GM21447 (cell line): Measurements from ENCODE around the gene MAVS.
"Not testable (repeated sequence)": the region's sequence is repeated elsewhere in the genome, so short reads cannot be mapped to it uniquely, and the experiment has no call there.

Experiments
- ATAC-seq: cut with Tn5 transposase; IDR thresholded peaks from one replicate; pipeline ENCODE4 v1.9.1; 2021; ENCODE audit not compliant: unreplicated experiment

Gene MAVS

GRCh38 chr20:3847429-3847940, 851 bp downstream of the MAVS start:
- ATAC-seq, result no peak

GRCh38 chr20:3848565-3848964, 1.9 kb downstream of the MAVS start:
- no peak for ATAC-seq

DNA sequence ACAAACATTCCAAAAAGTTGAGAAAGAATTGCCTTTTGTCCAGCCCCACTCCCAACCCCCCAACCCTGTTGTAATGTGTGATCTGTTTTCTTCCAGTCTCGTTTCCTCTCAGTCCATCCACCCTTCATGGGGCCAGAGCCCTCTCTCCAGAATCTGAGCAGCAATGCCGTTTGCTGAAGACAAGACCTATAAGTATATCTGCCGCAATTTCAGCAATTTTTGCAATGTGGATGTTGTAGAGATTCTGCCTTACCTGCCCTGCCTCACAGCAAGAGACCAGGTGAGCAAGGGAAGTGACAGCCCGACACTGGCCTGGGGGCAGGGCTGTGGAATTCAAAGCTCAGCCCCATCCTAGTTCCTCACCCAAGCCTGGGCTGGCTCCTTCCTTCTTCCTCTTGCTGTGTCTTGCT, 7.8 kb downstream of the MAVS start:
- ATAC-seq, result no peak

DNA sequence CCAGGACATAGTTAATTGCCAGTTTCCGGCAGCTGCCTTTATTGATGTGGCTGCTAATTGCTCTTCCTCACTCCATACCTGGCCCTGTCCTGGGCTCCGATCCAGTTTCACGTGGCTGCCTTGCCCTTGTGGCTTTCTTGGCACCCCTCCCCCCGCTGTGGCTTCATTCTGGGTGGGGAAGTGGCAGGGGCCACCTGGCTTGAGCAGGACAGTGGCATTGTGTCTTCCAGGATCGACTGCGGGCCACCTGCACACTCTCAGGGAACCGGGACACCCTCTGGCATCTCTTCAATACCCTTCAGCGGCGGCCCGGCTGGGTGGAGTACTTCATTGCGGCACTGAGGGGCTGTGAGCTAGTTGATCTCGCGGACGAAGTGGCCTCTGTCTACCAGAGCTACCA, 10.8 kb downstream of the MAVS start:
- ATAC-seq, result no peak

- ATAC-seq, result no peak
These were observed 12.1 kb downstream of the MAVS start for GRCh38 chr20:3858689-3859088.

DNA sequence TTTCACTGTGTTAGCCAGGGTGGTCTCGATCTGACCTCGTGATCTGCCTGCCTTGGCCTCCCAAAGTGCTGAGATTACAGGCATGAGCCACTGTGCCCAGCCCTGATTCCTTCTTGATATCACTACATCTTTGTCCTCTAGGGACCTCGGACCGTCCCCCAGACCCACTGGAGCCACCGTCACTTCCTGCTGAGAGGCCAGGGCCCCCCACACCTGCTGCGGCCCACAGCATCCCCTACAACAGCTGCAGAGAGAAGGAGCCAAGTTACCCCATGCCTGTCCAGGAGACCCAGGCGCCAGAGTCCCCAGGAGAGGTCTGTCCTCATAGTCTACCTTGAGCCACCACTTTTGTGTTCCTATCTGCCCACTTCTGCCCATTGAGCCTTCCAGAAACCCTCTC, 14.6 kb downstream of the MAVS start:
- ATAC-seq, result no peak

GRCh38 chr20:3862333-3862732, 15.7 kb downstream of the MAVS start:
- no peak for ATAC-seq

DNA sequence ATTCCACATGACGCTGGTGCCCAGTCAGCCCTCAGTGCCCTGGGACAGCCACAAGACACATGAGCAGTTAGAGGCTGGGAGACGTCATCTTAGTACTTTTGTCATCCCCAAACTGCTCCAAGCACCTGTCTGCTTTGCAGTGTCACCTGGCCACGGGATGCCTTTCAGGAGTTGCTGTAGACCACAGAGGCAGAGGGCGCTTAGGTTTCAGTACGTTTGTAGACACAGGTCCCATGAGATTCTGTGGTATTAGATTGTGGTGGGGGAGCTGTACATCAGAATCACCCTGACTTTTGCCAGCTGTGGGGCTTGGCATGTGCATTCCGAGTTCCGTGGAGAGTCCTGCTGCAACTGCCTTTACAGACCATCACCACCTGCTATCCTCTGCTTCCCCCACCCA, 16.7 kb downstream of the MAVS start:
- ATAC-seq, result no peak

DNA sequence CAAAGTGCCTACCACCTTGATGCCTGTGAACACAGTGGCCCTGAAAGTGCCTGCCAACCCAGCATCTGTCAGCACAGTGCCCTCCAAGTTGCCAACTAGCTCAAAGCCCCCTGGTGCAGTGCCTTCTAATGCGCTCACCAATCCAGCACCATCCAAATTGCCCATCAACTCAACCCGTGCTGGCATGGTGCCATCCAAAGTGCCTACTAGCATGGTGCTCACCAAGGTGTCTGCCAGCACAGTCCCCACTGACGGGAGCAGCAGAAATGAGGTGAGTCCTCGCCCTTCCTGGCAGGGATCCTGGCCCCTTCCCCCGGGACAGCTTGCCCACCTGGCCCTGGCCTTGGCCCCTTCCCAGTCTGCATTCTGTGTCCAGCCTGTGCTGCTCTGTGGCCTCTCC, 17.9 kb downstream of the MAVS start:
- no peak for ATAC-seq

GRCh38 chr20:3865152-3865886, 18.7 kb downstream of the MAVS start:
- no peak for ATAC-seq

DNA sequence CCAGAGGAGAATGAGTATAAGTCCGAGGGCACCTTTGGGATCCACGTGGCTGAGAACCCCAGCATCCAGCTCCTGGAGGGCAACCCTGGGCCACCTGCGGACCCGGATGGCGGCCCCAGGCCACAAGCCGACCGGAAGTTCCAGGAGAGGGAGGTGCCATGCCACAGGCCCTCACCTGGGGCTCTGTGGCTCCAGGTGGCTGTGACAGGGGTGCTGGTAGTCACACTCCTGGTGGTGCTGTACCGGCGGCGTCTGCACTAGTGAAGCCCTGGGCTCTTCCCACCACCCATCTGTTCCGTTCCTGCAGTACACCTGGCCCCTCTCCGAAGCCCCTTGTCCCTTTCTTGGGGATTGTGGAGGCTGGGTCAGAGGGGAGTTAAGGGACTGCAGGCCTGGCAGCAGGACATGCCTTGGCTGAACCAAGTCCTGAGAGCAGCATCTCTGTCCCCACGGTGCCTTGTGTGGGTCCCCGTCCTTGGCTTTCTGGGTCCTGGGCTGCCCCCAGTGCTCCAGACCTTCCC, 19.3 kb downstream of the MAVS start:
- no peak for ATAC-seq

- no peak for ATAC-seq
These were observed 19.8 kb downstream of the MAVS start for GRCh38 chr20:3866464-3866863.

- ATAC-seq, result no peak
These were observed 21.2 kb downstream of the MAVS start for GRCh38 chr20:3867802-3868201.

- no peak for ATAC-seq
These were observed 23.4 kb downstream of the MAVS start for GRCh38 chr20:3869839-3870634.

GRCh38 chr20:3871550-3872265, 25.1 kb downstream of the MAVS start:
- ATAC-seq, result no peak

- no peak for ATAC-seq
These were observed 26.9 kb downstream of the MAVS start for GRCh38 chr20:3873507-3873906.

GRCh38 chr20:3874194-3874844, 27.7 kb downstream of the MAVS start:
- ATAC-seq, result no peak

- no peak for ATAC-seq
These were observed 28.8 kb downstream of the MAVS start for GRCh38 chr20:3875378-3875974.

- no peak for ATAC-seq
These were observed 29.4 kb downstream of the MAVS start for GRCh38 chr20:3876000-3876399.

DNA sequence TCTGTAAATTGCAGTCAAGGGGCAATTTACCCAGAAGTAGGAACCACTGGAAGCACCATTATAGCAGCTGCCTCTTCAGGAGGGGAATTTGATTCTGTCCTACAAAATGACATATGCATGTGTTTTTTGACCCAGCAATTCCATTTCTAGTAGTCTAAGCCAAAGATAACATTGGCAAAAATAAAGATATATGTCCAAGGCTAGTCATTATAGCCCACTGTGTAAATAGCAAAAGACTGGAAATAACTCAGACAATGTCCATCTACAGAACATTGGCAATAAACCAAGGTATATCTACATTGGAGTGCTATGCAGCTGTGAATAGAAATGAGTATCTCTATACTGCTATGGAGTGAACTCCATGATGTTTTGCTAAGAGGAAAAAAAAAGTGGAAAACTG, 30.0 kb downstream of the MAVS start:
- no peak for ATAC-seq

DNA sequence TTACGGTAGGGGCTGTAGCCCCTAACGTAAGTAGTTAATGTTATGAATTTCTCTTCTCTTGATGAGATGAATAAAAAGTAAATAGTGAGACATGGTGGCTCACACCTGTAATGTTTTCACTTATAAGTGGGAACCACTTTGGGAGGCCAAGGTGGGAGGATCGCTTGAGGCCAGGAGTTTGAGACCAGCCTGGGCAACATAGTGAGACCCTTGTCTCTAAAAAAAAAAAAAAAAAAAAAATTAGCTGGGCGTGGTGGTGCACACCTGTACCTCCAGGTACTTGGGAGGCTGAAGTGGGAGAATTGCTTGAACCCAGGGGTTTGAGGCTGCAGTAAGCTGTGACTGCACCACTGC, 32.3 kb downstream of the MAVS start:
- ATAC-seq, result not testable (repeated sequence)
